ENCODE results near the gene FGF18.
"Not testable (repeated sequence)": the region's sequence is repeated elsewhere in the genome, so short reads cannot be mapped to it uniquely, and the experiment has no call there.

FGF18 gene

GRCh38 chr5:171476701-171477100 is 57.3 kb downstream of the FGF18 start:
- DNase-seq = no peak

GRCh38 chr5:171477101-171477500 is 57.7 kb downstream of the FGF18 start:
- no peak for DNase-seq

GRCh38 chr5:171477666-171478065 is 58.2 kb downstream of the FGF18 start:
- DNase-seq = no peak

GRCh38 chr5:171478946-171479775 is 59.7 kb downstream of the FGF18 start:
- DNase-seq = no peak

GRCh38 chr5:171479776-171480125 is 60.3 kb downstream of the FGF18 start:
- no peak for DNase-seq

GRCh38 chr5:171480239-171480638 is 60.8 kb downstream of the FGF18 start:
- DNase-seq = no peak

GRCh38 chr5:171481571-171482433 is 62.4 kb downstream of the FGF18 start:
- DNase-seq = no peak

GRCh38 chr5:171482434-171482730 is 62.9 kb downstream of the FGF18 start:
- DNase-seq = no peak

GRCh38 chr5:171483551-171484135 is 64.2 kb downstream of the FGF18 start:
- DNase-seq = no peak

- no peak for DNase-seq
Measured at GRCh38 chr5:171484460-171484899, 65.0 kb downstream of the FGF18 start.

GRCh38 chr5:171485668-171486067 is 66.2 kb downstream of the FGF18 start:
- no peak for DNase-seq

GRCh38 chr5:171486613-171487012 is 67.2 kb downstream of the FGF18 start:
- DNase-seq = no peak

GRCh38 chr5:171488876-171489275 is 69.4 kb downstream of the FGF18 start:
- DNase-seq = no peak

GRCh38 chr5:171492781-171493180 is 73.3 kb downstream of the FGF18 start:
- DNase-seq = no peak

- DNase-seq = no peak
Measured at GRCh38 chr5:171493646-171494393, 74.4 kb downstream of the FGF18 start.

GRCh38 chr5:171494452-171495121 is 75.1 kb downstream of the FGF18 start:
- no peak for DNase-seq

- no peak for DNase-seq
Measured at GRCh38 chr5:171495122-171495700, 75.8 kb downstream of the FGF18 start.

GRCh38 chr5:171496456-171496855 is 77.0 kb downstream of the FGF18 start:
- DNase-seq = no peak

- not testable (repeated sequence) for DNase-seq
Measured at GRCh38 chr5:171497494-171497893, 78.0 kb downstream of the FGF18 start.

GRCh38 chr5:171498166-171498565 is 78.7 kb downstream of the FGF18 start:
- no peak for DNase-seq

- no peak for DNase-seq
Measured at GRCh38 chr5:171499611-171500010, 80.2 kb downstream of the FGF18 start.

- DNase-seq = no peak
Measured at GRCh38 chr5:171505473-171506043, 86.1 kb downstream of the FGF18 start.

Data from DMS79 (cell line).